Heart left ventricle (tissue), 13 donors: ENCODE results near the gene PARVG.

Source experiments
- CTCF ChIP-seq, 12 donors: fragments of 200-600 bp; sonication (generic) in 4 of 12; IDR thresholded peaks; one replicate each; pipeline versions ENCODE4 v1.5.0 to v1.8.0; 2018 to 2022; ENCODE audit warnings: antibody characterized with exemption in 12 of 12, mild to moderate bottlenecking in 5 of 12
- POLR2A ChIP-seq, 2 donors: fragments of 450-650 bp; IDR thresholded peaks; one replicate each; pipeline ENCODE4 v1.6.1; 2017; ENCODE audit warnings: antibody characterized with exemption in 2 of 2, mild to moderate bottlenecking in 2 of 2, moderate library complexity in 2 of 2
- donor health status: ischemic (EF 13 %, LVEDD 7.1; RV severe dilation, severe dysfunction).
- donor health status: DM: no; HTN: yes; CAD: no.
- donor health status: DM: no; HTN: no; CAD: no.
- donor health status: ischemic (EF 25% LVEDD 6.9; RV normal size, moderate dysfunction).
- donor health status: ischemic (EF 25% LVEDD 5.7; RV mildly dilated, moderate dysfunction).
- donor health status: ischemic (EF 35%, LVEDD 5.7; RV mildly dilated, moderate dysfunction).
- donor health status: nonischemic (EF 11% LVEDD 7.7; RV severe dilation, severe dysfunction).
- donor health status: DM: yes; HTN: yes; CAD: no.
- donor health status: PGD.
- donor health status: ischemic (EF 29% LVEDD 5.4; RV normal size, mild dysfunction).
- donor health status: nonischemic (EF 23%, LVEDD 6.1; RV moderate dilation, normal function).

GRCh38 chr22:44165286-44165874 is 15.3 kb upstream of the PARVG start:
- no peak for TF ChIP-seq CTCF (IDR thresholded peaks at IDR 0.05)
- TF ChIP-seq POLR2A (IDR thresholded peaks at IDR 0.05), result no peak
